ENCODE data around the gene JARID2. TPM values are rescaled to one million over a fixed set of nuclear protein-coding genes. Genes with fewer than 3 reads are reported as not detected.

The JARID2 gene
- total and polyA plus RNA-seq, 10 of the 15 experiments (the other 5 are each of a cell fraction or from before 2014, with no cell fraction given): 4.2 to 21.6 (median 11.7) TPM

GRCh38 chr6:15322781-15323536, 77.1 kb downstream of the JARID2 start:
- no peaks in the 10 kb centered on the region for H3K27me3 ChIP-seq (replicated peaks in 1 of 2; ENCODE audit: control insufficient read depth in 2 of 2, insufficient read depth in 2 of 2, low read length in 1 of 2)
- FAIRE-seq (no peak), ATAC-seq (peak; percentile 17), DNase-seq (ENCODE audit: low read depth, low spot score) (no peak)
- peaks cover 64% of the 10 kb centered on the region for H3K4me1 ChIP-seq (ENCODE audit: control insufficient read depth, insufficient read depth, low read length)
- in situ Hi-C loops (cut with MboI) (no loop called here), intact Hi-C loops (cut with micrococcal nuclease; ENCODE audit: unreplicated experiment) (loop anchor here (10.0 kb wide), 1 partner anchor 302 kb away; no protein-coding TSS in a partner anchor)
- H3K9ac ChIP-seq (ENCODE audit: control insufficient read depth, insufficient read depth, low read length): peak overlapping the region; percentile 49; the same call in 1 of the 2 replicates
- ChIA-PET SMC1A (ENCODE audit: uncharacterized antibody, unreplicated experiment) (interaction anchor here (0.6 to 13.2 kb wide), 18 partner anchors 9 to 169 kb away, joined by 3 to 301 read pairs (median 5); partner anchors contain the start of gene JARID2), POLR2A (interaction anchor here (0.7 to 2.3 kb wide), 12 partner anchors 12 to 82 kb away, joined by 3 to 9 read pairs (median 4); no protein-coding TSS in a partner anchor), RAD21 (ENCODE audit: unreplicated experiment) (interaction anchor here (0.9 to 9.3 kb wide), 13 partner anchors 8 to 141 kb away, joined by 3 to 75 read pairs (median 5); no protein-coding TSS in a partner anchor), CTCF (interaction anchor here (0.8 to 14.2 kb wide), 7 partner anchors 17 to 118 kb away, joined by 3 to 146 read pairs (median 6); no protein-coding TSS in a partner anchor)
- no peaks in the 10 kb centered on the region for H4K20me1 ChIP-seq (ENCODE audit: control insufficient read depth, insufficient read depth)
- 90% methylated on average over 5 of the region's 5 CpGs for WGBS (ENCODE audit: insufficient coverage, insufficient replicate concordance, low lambda C conversion rate, missing lambda C conversion rate)
- BruUV-seq (replicated peaks): no TSS peak
- no peak overlapping the region for H2AFZ ChIP-seq (ENCODE audit: control insufficient read depth, low read depth, low read length)
- H3K4me3 ChIP-seq: peak overlapping the region; percentile 36; the same call in 1 of the 2 replicates
- H3K4me2 ChIP-seq (ENCODE audit: control insufficient read depth, insufficient read depth): peak overlapping the region; percentile 72
- H3K9me3 ChIP-seq (replicated peaks; ENCODE audit: control insufficient read depth, insufficient read depth, low read length): no peaks in the 10 kb centered on the region
- peak overlapping the region; percentile 78 for H3K27ac ChIP-seq (ENCODE audit: control insufficient read depth, insufficient read depth)
- H3K36me3 ChIP-seq (ENCODE audit: control insufficient read depth in 2 of 2, insufficient read depth in 2 of 2, low read length in 1 of 2): no peaks in the 10 kb centered on the region
- peaks cover 97% of the 10 kb centered on the region for H3K79me2 ChIP-seq (ENCODE audit: control insufficient read depth, insufficient read depth, low read length)
- TF ChIP-seq EED (IDR thresholded peaks at IDR 0.05; ENCODE audit: low read depth): 0 out of 2 replicates have a peak, but pooled peaks have one; percentile 45
- TF ChIP-seq HDAC2 (IDR thresholded peaks at IDR 0.05): no peak
- peak; percentile 22; the same call in 1 of the 2 replicates for TF ChIP-seq RUNX3 (IDR thresholded peaks at IDR 0.05; ENCODE audit: low read length)
- 0 out of 2 replicates have a peak, but pooled peaks have one; percentile 29 for TF ChIP-seq IKZF1 (conservative IDR thresholded peaks at IDR 0.05)
- TF ChIP-seq BCLAF1 (IDR thresholded peaks at IDR 0.05): no peak
- TF ChIP-seq SIX5 (IDR thresholded peaks at IDR 0.05; ENCODE audit: low read depth, low read length, severe bottlenecking): no peak
- TF ChIP-seq CEBPB (IDR thresholded peaks at IDR 0.05; ENCODE audit: borderline replicate concordance in 1 of 2, low read depth in 2 of 2, low read length in 2 of 2): no peak
- TF ChIP-seq BACH1 (IDR thresholded peaks at IDR 0.05; ENCODE audit: borderline replicate concordance): no peak
- no peak for TF ChIP-seq CBX5 (IDR thresholded peaks at IDR 0.05; ENCODE audit: low read depth)
- TF ChIP-seq, protein P1, sequence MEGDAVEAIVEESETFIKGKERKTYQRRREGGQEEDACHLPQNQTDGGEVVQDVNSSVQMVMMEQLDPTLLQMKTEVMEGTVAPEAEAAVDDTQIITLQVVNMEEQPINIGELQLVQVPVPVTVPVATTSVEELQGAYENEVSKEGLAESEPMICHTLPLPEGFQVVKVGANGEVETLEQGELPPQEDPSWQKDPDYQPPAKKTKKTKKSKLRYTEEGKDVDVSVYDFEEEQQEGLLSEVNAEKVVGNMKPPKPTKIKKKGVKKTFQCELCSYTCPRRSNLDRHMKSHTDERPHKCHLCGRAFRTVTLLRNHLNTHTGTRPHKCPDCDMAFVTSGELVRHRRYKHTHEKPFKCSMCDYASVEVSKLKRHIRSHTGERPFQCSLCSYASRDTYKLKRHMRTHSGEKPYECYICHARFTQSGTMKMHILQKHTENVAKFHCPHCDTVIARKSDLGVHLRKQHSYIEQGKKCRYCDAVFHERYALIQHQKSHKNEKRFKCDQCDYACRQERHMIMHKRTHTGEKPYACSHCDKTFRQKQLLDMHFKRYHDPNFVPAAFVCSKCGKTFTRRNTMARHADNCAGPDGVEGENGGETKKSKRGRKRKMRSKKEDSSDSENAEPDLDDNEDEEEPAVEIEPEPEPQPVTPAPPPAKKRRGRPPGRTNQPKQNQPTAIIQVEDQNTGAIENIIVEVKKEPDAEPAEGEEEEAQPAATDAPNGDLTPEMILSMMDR (IDR thresholded peaks at IDR 0.05 in 2 of 3, conservative IDR thresholded peaks at IDR 0.05 in 1 of 3; ENCODE audit: control insufficient read depth in 2 of 3, extremely low read depth in 1 of 3, insufficient read depth in 1 of 3, low read depth in 3 of 3, low read length in 3 of 3): peak in 1 of 3 experiments; percentile 15; a peak in 2 of 6 replicates
- TF ChIP-seq MLLT1 (IDR thresholded peaks at IDR 0.05): no peak
- TF ChIP-seq SP1 (IDR thresholded peaks at IDR 0.05; ENCODE audit: low read depth, low read length): no peak
